HG03575 (cell line): Measurements from ENCODE around the gene UBASH3B.

Source experiments
- ATAC-seq: cut with Tn5 transposase; IDR thresholded peaks from one replicate; pipeline ENCODE4 v1.9.1; 2021; ENCODE audit not compliant: unreplicated experiment, insufficient number of reproducible peaks, low FRiP score; ENCODE audit errors: extremely low read depth

The UBASH3B gene

GRCh38 chr11:122671400-122671891 is 15.9 kb downstream of the UBASH3B start:
- no peak for ATAC-seq

DNA sequence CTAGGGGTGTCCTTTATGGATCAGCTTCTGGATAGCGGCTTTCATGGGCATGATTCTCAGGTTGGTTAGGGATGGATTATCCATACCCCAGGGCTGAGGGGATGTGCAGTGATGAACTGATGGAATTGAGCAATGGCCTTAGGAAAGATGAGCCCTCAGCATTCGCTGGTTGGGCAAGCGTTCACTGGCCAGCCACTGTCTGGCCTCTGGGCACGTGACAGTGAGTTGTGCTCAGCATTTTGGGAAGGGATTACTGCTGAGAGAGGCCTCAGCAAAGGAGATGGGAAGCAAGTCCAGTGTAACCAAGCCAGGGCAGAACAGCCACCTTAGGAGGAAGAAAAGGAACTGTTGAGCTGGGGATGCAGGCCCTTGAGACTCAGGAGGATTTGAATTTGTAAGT is 17.4 kb downstream of the UBASH3B start:
- no peak for ATAC-seq

- ATAC-seq = no peak
These were observed 18.2 kb downstream of the UBASH3B start for GRCh38 chr11:122673701-122674100.

GRCh38 chr11:122676638-122677037 is 21.1 kb downstream of the UBASH3B start:
- ATAC-seq = no peak

DNA sequence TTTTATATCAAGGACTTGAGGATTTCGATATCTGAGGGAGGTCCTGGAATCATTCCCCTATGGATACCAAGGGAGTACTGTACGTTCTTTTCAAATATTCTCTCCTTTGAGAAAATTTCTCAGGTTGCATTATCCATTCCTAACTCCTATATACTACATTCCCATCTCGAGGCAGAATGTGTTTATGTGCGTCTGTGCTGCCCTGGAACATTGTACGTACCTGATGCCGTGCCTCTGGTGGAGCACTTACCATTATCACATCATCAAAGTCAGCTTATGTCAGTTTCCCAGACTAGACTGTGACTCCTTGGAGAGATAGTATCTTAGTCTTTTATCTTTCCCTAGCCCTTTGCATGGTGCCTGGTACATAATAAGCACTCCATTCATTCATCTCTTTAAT is 21.7 kb downstream of the UBASH3B start:
- ATAC-seq = no peak

- no peak for ATAC-seq
These were observed 22.9 kb downstream of the UBASH3B start for GRCh38 chr11:122678406-122678805.

GRCh38 chr11:122679466-122679865 is 23.9 kb downstream of the UBASH3B start:
- no peak for ATAC-seq

DNA sequence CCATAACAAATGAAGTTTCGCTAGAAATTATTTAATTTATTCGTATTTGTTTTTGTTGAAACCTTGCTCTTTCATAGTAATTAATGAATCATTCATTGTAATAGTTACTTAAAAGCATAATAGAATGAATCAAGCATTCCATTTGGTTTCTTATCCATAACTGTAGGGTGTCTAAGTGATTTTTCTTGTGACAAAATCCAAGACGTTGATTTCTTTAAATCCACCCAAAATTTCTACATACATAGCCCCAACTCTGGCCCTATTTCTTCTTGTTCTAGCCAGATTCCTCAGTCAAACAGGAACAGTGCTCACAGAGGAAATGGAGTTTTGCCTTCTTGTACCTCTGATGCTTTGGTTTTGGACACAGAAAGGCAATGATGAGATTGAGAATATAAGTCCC is 25.5 kb downstream of the UBASH3B start:
- ATAC-seq = no peak

DNA sequence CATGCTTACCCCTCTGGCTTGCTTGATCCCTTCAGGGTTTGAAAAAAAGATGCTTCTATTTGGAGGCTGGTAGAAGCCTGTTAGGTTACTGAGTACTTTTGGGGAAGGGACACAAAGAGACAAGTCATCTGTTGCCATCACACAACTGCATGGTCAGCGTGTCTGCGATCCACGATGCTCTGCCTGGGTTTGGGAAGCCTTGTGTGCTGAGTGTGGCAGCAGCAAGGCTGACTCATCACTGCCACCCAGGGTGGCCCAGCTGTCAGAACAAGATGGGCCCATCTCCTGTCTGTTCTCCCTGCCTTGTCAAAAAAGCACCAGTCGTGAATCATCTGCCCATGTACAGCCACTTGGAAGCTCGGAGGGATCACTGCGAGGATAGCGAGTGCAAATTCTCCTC is 26.2 kb downstream of the UBASH3B start:
- ATAC-seq = no peak

DNA sequence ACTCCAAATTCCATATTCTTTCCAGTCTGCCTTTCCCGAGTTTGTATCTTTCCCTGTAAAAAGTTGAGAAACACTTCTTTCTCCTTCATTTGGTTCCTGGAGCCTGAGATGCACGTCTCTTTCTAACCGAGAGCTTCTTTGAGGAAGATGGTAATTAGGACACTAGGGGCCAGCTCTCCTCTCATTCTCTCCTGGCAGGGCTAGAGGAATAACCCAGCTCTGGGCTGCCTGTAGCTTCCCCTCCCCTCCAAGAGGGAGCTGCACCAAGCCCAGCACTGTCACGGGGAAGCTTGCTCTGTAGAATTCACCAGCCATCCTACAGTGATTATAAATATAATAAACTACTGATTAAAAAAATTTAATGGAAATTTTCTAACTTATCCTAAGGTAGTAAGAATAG is 26.9 kb downstream of the UBASH3B start:
- ATAC-seq = no peak

GRCh38 chr11:122685041-122685440 is 29.5 kb downstream of the UBASH3B start:
- ATAC-seq = no peak

- ATAC-seq = no peak
These were observed 30.6 kb downstream of the UBASH3B start for GRCh38 chr11:122686111-122686510.

DNA sequence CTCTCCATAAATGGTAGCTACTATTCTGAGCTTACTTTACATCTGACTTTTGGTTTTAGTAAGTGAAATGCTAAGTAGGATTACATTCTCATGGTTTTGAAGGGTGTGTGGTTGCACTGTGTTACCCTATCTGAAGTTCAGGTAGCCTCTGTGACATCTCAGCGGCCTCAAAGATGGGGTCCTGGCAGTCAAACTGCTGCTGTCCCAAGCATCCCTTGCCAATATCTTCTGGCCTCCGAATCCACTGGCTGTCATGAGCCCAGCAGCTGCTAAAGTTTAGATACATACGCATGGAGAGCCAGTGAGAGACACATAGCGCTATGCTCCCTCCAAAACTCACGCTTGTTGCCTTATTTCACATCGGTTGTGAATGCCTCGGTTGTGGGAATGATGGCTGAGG is 34.9 kb downstream of the UBASH3B start:
- no peak for ATAC-seq

DNA sequence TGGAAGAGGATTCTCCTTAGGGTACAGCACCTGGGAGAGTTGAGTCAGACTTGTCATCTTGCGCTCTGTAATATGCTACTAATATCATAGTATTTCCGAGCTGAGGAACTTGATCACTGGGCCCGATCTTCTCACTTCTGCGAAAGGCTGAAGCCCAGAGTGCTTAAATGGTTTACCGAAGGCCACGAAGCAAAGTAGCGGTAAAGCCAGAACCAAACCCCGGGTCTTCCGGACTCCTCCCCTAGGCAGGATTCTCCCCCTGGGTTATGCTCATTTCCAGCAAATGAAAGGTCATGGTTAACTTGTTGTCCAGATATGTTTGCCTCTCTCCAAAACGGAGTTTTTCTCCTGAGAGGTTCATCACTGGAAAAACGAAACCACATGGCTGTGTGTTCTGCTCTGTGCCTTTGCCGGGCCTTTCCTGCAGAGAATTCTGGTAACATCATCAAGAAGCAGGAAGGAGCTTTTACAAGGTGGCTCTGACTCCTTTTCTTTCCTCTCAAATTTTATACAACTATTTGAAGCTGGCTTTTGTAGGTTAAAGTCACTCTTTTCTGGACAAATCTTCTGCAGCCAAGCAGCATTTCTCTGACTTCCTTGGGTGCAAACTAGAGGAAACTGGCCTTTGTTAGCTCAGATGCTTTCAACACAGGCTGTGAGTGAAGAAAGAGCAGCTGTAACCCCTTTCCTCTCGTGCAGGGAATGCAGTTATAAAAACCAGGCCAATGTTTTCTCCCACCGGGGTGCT is 35.5 kb downstream of the UBASH3B start:
- ATAC-seq = no peak

GRCh38 chr11:122691549-122692150 is 36.1 kb downstream of the UBASH3B start:
- no peak for ATAC-seq

GRCh38 chr11:122692444-122692843 is 36.9 kb downstream of the UBASH3B start:
- no peak for ATAC-seq

- no peak for ATAC-seq
These were observed 39.6 kb downstream of the UBASH3B start for GRCh38 chr11:122695076-122695615.

DNA sequence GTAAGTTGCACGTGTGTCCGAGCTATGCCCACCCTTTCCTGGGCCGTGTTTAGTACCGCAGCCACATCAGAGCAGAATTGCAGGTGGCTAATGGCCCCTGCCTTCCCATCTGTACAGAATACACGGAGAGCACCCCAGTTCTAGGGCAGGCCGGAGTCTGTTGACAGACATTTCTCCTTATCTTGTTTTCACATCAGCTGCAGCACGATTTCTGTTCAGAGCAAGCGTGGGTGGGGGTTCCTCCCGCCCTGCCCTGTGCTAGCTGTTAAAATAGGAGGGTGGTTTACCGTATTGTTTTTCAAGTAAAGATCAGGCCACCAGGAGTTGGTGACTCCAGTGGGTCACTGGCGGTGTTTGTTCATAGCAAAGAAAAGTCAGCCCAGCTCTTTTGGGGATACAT is 41.1 kb downstream of the UBASH3B start:
- no peak for ATAC-seq

GRCh38 chr11:122697636-122698167 is 42.2 kb downstream of the UBASH3B start:
- ATAC-seq = peak; percentile 74

GRCh38 chr11:122698392-122698791 is 42.9 kb downstream of the UBASH3B start:
- no peak for ATAC-seq
